GM19463 (cell line): ENCODE data around the gene ATL1.
"Not testable (repeated sequence)": the region's sequence is repeated elsewhere in the genome, so short reads cannot be mapped to it uniquely, and the experiment has no call there.

Experiments
- ATAC-seq: cut with Tn5 transposase; IDR thresholded peaks from one replicate; pipeline ENCODE4 v1.9.1; 2021; ENCODE audit warnings: mild to moderate bottlenecking, moderate library complexity; ENCODE audit not compliant: unreplicated experiment

The ATL1 gene

DNA sequence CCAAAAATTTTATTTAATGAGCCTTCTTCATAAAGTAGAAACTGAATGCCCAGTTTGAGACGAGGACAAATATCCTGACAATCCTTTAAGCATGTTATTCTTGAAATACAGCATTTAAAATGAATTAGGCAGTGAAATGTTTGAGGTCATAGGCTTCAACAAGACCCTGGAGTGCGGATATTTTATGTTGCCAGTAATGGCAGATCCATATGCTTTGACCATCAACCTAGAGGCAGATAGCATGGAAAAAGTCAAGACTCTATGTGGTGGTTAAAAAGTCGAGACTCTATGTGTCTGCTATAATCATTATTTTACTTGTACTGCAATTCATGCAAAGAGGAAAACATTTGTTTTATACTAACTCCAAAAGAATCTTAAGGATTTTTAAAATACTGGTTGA, 25.5 kb upstream of the ATL1 start:
- ATAC-seq: no peak

GRCh38 chr14:50534997-50535396, 24.9 kb upstream of the ATL1 start:
- no peak for ATAC-seq

DNA sequence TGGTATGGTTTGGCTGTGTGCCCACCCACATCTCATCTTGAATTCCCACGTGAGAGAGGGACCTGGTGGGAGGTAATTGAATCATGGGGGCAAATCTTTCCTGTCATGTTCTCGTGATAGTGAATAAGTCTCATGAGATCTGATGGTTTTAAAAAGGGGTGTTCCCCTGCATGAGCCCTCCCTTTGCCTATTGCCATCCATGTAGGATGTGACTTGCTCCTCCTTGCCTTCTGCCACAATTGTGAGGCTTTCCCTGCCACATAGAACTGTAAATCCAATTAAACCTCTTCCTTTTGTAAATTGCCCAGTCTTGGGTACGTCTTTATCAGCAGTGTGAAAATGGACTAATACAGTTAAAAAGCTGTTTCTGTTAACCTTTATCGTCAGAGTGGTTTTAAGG, 21.9 kb upstream of the ATL1 start:
- not testable (repeated sequence) for ATAC-seq

DNA sequence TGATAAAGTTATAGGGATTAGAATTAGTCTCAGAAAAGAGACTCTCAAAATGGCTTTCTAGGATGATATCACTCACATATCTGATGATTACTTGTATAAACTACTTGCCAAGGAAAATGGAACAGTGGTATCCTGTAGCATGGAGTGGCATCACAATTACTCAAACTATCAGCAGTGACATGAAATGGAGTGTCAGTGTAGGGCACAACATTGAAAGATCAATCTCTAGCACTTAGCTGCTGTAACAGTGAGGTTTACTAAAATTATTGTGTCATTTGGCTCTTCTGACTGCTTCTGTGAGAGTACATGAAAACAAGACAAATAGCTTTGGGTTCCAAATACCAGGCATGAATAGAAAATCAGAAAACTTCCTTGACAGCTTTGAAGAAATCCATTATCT, 20.9 kb upstream of the ATL1 start:
- ATAC-seq: no peak

DNA sequence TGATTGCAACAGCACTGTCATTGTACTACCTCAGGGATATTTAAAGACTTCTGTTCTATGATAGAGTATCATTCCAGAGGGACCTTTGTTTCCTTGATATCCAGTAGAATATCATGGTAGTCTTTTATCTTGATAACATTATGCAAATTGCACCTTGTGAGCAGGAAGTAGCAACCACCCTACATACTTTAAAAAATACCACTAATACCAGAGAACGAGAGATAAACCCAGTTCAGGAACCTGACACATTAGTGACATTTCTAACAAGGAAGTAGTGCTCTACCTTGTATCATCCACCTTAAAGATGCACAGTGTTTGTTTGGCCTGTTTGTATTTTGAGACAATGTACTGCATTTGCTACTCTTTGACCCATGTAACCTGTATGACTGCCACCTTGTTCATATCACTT, 18.8 kb upstream of the ATL1 start:
- no peak for ATAC-seq

GRCh38 chr14:50542941-50543418, 17.0 kb upstream of the ATL1 start:
- no peak for ATAC-seq

- ATAC-seq: no peak
Measured at GRCh38 chr14:50544911-50545310, 15.0 kb upstream of the ATL1 start.

DNA sequence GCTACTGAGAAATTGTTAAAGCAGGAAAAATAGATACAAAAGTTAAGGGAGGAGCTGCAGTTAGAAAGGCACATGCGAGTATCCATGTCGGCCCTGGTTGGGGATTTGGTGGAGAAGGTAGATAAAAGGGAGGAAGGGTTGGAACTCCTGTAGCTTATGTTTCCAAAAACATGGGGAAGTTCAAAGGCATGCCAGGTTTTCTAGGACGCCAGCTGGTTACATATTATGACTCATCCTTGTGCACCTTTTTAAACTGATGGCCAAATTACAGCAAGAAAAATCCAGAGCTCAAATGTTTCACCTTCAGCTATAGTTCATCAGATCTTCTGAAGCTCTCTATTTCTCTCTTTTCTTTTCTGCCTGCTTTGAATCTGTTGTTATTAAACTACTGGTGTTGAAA, 14.3 kb upstream of the ATL1 start:
- no peak for ATAC-seq

- no peak for ATAC-seq
Measured at GRCh38 chr14:50550294-50550693, 9.7 kb upstream of the ATL1 start.

DNA sequence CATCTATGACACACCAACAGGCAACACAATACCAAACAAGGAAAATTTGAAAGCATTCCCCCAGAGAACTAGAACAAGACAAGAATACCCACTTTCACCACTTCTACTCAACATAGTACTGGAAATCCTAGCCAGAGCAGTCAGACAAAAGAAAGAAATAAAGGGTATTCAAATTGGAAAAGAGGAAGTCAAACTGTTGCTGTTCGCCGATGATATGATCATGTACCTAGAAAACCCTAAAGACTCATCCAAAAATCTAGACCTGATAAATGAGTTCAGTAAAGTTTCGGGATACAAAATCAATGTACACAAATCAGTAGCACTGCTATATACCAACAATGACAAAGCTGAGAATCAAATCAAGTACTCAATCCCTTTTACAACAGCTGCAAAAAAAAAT, 8.1 kb upstream of the ATL1 start:
- no peak for ATAC-seq

- not testable (repeated sequence) for ATAC-seq
Measured at GRCh38 chr14:50552796-50553195, 7.1 kb upstream of the ATL1 start.

DNA sequence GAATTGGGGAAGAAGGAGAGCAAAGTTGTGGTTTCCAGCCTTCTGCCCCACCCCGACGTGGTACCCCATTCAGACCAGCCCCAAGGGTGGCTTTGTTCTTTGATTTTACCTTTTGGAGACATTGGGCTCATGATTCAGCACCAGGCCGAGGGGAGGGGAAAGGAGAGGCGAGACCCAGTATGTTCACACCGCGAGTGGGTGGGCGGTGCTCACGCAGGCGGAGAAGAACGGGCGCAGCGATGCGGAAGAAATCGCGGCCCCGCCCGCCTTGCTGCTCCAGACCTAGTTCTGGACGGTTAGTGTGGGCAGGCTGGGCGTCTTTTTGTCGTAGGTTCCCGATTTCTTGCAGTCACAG, 963 bp downstream of the ATL1 start:
- ATAC-seq: no peak

DNA sequence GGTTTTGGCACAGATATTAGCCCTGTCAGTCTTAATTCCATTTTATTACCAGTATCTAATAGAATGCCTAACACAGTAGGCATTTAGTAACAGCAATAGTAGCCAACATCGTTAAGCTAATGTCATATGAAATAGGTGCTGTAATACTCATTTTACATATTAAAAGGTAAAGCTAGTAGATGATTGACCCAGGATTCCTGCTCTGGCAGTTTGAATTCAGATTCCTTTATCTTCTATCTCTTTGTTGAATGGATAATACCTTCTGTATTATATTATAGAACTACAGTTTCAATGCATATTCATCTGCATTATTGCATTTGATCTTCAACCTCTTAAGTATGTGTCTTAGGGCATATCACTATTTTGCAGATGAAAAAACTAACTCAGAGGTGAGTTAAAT, 2.9 kb downstream of the ATL1 start:
- ATAC-seq: no peak

GRCh38 chr14:50569714-50570274, 9.8 kb downstream of the ATL1 start:
- no peak for ATAC-seq

DNA sequence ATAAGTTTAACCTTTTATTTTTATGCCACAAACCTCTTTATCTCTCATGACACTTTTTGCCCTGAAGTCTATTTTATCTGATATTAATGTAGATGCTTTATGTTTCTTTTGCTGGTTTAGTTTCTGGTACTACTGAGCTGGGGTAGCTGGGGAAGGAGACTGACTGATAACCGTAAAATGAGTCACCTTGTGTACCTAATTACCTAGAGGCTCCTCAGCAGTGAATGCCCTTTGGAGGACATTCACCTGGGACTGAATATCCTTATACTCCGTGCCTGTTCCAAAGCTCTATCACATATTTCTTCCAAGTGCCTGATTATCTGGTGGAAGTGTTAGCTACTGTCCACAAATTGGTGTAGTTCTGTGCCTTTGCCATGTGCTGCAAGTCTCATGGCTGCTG, 13.9 kb downstream of the ATL1 start:
- no peak for ATAC-seq

GRCh38 chr14:50575769-50576168, 15.8 kb downstream of the ATL1 start:
- no peak for ATAC-seq

DNA sequence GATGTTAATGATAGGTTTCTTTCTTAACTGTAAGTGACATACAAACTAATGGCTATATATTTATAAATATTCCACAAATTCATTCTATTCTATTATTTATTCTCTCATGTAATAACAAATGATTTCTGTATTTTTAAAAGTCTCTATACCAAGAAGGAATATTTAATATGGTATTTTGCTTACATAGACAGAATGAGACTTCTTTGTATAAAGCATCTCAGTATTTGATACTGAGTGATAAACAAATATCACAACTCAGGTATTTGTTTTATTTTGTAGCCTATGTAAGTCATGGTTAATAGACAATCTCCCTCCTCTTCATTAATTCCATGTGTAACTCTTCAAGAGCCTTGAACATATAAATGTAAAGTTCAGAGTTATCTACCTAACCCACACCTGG, 18.0 kb downstream of the ATL1 start:
- no peak for ATAC-seq

GRCh38 chr14:50578433-50578832, 18.5 kb downstream of the ATL1 start:
- no peak for ATAC-seq

GRCh38 chr14:50590464-50590863, 30.5 kb downstream of the ATL1 start:
- no peak for ATAC-seq

DNA sequence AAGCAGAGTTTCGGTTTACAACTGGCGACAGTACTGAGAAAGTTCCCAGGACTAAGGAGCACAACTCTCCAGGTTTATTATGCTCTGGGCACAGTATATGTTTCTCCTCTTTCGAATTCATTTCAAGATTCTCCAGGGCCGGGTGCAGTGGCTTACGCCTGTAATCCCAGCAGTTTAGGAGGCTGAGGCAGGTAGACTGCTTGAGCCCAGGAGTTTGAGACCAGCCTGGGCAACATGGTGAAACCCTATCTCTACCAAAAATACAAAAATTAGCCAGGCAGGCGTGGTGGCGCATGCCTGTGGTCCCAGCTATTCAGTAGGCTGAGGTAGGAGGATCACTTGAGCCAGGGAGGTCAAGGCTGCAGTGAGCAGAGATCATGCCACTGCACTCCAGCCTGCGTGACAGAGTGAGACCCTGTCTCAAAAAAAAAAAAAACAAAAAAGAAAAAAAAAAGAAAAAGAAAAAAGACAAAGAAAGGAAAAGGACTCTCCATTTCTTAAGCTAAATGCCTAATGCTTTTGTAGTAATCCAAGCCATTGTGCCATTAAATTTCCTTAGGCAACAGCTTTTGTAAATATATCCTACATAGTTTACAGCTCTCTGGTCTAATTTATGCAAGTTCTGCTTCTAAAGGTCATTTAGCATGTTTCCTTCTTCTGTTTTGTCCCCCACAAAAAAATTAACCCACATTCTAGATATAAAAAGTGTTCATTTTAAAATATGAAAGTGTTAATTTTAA, 34.8 kb downstream of the ATL1 start:
- ATAC-seq: no peak

DNA sequence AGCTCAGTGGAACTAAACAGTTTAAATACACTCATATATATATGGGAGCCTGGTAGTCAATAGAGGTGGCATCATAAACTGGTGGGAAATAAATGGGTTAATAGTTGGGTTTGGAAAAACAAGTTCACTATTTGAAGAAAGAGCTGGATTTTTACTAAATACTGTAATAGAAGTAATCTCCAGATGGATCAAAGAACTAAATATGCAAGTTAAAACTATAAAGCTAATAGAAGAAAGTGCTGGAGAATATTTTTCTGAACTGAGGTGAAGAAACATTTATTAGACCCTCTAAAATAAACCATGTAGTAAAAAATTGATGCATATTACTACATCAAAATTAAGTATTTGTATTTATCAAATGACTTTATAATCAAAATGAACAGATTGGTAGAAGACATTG, 38.8 kb downstream of the ATL1 start:
- no peak for ATAC-seq

- no peak for ATAC-seq
Measured at GRCh38 chr14:50599700-50600444, 39.9 kb downstream of the ATL1 start.
